K562 (cell line): ENCODE measurements around the gene TMEM106B. TPM values are rescaled to one million over a fixed set of nuclear protein-coding genes. Genes with fewer than 3 reads are reported as not detected.

Source experiments
- ATAC-seq: fragments of 200-7000 bp; cut with Tn5 transposase; 3 replicates; pipeline ENCODE4 v1.9.1; 2020; ENCODE audit warnings: moderate library complexity
- BruUV-seq: library from RNA; stranded (reverse); fragments of 400-500 nt; replicated peaks from 2 replicates; lab custom pipeline; 2021; lab: Mats Ljungman, UMichigan
- CTCF ChIA-PET: fragments of 300-600 bp; formaldehyde crosslinking; extraction: SDS; loops from one replicate; lab custom pipeline; 2021; ENCODE audit warnings: low intra/inter-chr PET ratio; lab: Yijun Ruan, JAX
- POLR2A ChIA-PET: fragments of 300-600, 350-650 bp; sonication (Branson Sonifier 250); formaldehyde crosslinking; extraction: SDS; loops from one replicate; lab custom pipeline; 2021; ENCODE audit warnings: antibody characterized with exemption, inconsistent platforms; lab: Yijun Ruan, JAX
- DNase-seq, 4 experiments: peaks; one replicate each; pipeline versions ENCODE4 v3.0.0 to v3.0.0-alpha.2; 2011 to 2018; ENCODE audit warnings: low spot score in 3 of 4, mixed read lengths in 3 of 4; ENCODE audit errors: extremely low read depth in 1 of 4
- FAIRE-seq: peaks from 2 replicates; lab custom pipeline; 2011; peaks lifted over from hg19 to GRCh38; lab: Jason Lieb, UNC
- H2AFZ ChIP-seq: 2 replicates; pipeline ENCODE4 v1.6.0; 2011; ENCODE audit warnings: low read depth, low read length, control low read depth, inconsistent platforms
- H3K27ac ChIP-seq: fragments of 200-600 bp; 3 replicates; pipeline ENCODE4 v1.8.0; 2011; ENCODE audit warnings: low read depth, mild to moderate bottlenecking, control low read depth, inconsistent platforms, low read length, moderate library complexity, mixed read lengths; ENCODE audit errors: extremely low read depth
- H3K27me3 ChIP-seq, 2 experiments: fragments of 300-600 bp in 1 of 2; 2 replicates in 1 of 2; 3 replicates in 1 of 2; pipeline versions ENCODE4 v1.6.0 to v1.8.0; 2011; ENCODE audit warnings: inconsistent platforms in 2 of 2, low read length in 2 of 2, mild to moderate bottlenecking in 1 of 2, mixed read lengths in 1 of 2, moderate library complexity in 1 of 2; ENCODE audit not compliant: control insufficient read depth in 2 of 2, insufficient read depth in 2 of 2
- H3K36me3 ChIP-seq: fragments of 300-600 bp; 3 replicates; pipeline ENCODE4 v1.8.0; 2011; ENCODE audit warnings: mild to moderate bottlenecking, low read length, inconsistent platforms; ENCODE audit not compliant: control insufficient read depth, insufficient read depth
- H3K4me1 ChIP-seq, 2 experiments: fragments of 200-600 bp in 1 of 2; replicated peaks in 1 of 2; 2 replicates in 1 of 2; 3 replicates in 1 of 2; pipeline versions ENCODE4 v1.5.1 to v1.8.0; 2011; ENCODE audit warnings: inconsistent platforms in 2 of 2, low read length in 2 of 2, mild to moderate bottlenecking in 1 of 2, mixed read lengths in 1 of 2, moderate library complexity in 1 of 2; ENCODE audit not compliant: control insufficient read depth in 2 of 2, insufficient read depth in 2 of 2
- H3K4me2 ChIP-seq: 2 replicates; pipeline ENCODE4 v1.6.1; 2011; ENCODE audit warnings: low read length, control low read depth, inconsistent platforms, mixed read lengths; ENCODE audit not compliant: insufficient read depth
- H3K4me3 ChIP-seq: fragments of 200-600 bp; sonication (generic), shearing (Covaris generic); 2 replicates; pipeline ENCODE4 v1.5.1; 2016; ENCODE audit warnings: control low read depth, inconsistent platforms
- H3K79me2 ChIP-seq: fragments of 200-600 bp; 3 replicates; pipeline ENCODE4 v1.8.0; 2011; ENCODE audit warnings: low read length, inconsistent platforms; ENCODE audit not compliant: control insufficient read depth, insufficient read depth
- H3K9ac ChIP-seq, 2 experiments: 2 replicates each; pipeline versions ENCODE4 v1.6.0 to v1.6.1; 2011; ENCODE audit warnings: low read depth in 2 of 2, low read length in 2 of 2, control low read depth in 1 of 2, inconsistent platforms in 1 of 2, mild to moderate bottlenecking in 1 of 2, mixed read lengths in 1 of 2; ENCODE audit not compliant: insufficient read depth in 1 of 2
- H3K9me1 ChIP-seq: one replicate; pipeline ENCODE4 v1.6.0; 2011; ENCODE audit warnings: inconsistent platforms, mild to moderate bottlenecking, low read length, moderate library complexity; ENCODE audit not compliant: control insufficient read depth, insufficient read depth
- H3K9me3 ChIP-seq: replicated peaks from 2 replicates; pipeline ENCODE4 v1.5.1; 2011; ENCODE audit warnings: low read depth, low read length, inconsistent platforms; ENCODE audit not compliant: control insufficient read depth, insufficient read depth
- H4K20me1 ChIP-seq: replicated peaks from 2 replicates; pipeline ENCODE4 v1.6.1; 2011; ENCODE audit warnings: low read length, inconsistent platforms, mixed read lengths; ENCODE audit not compliant: control insufficient read depth, insufficient read depth
- HMG20A ChIP-seq: fragments of 450-650 bp; formaldehyde crosslinking; conservative IDR thresholded peaks from 2 replicates; pipeline ENCODE4 v1.4.0; 2020; ENCODE audit warnings: mild to moderate bottlenecking, mixed read lengths
- ID3 ChIP-seq, 2 experiments: fragments of 250-450 bp in 1 of 2; fragments of 450-650 bp in 1 of 2; sonication (Bioruptor Pico) in 1 of 2; IDR thresholded peaks; 2 replicates each; pipeline versions ENCODE4 v1.6.1 to v1.8.0; 2016 to 2021; ENCODE audit warnings: mild to moderate bottlenecking in 2 of 2, moderate library complexity in 2 of 2, missing compliant biosample characterization in 1 of 2, missing genetic modification characterization in 1 of 2
- MBD2 ChIP-seq: sonication (generic); IDR thresholded peaks from 2 replicates; pipeline ENCODE4 v1.6.1; 2016; ENCODE audit warnings: low read depth, borderline replicate concordance
- NR2C1 ChIP-seq, 2 experiments: fragments of 450-650 bp; IDR thresholded peaks; 2 replicates each; pipeline ENCODE4 v1.6.1; 2017; ENCODE audit warnings: mild to moderate bottlenecking in 2 of 2, antibody characterized with exemption in 1 of 2, inconsistent platforms in 1 of 2, missing compliant biosample characterization in 1 of 2, missing genetic modification characterization in 1 of 2
- PCBP1 ChIP-seq: fragments of 200-400 bp; formaldehyde crosslinking; IDR thresholded peaks from 2 replicates; pipeline ENCODE4 v1.6.1; 2018; ENCODE audit warnings: mild to moderate bottlenecking, low read depth, low read length; ENCODE audit not compliant: poor library complexity, severe bottlenecking
- SIX5 ChIP-seq, 2 experiments: IDR thresholded peaks; 2 replicates each; pipeline ENCODE4 v1.6.1; 2011; ENCODE audit warnings: low read length in 2 of 2, borderline replicate concordance in 1 of 2, low read depth in 1 of 2, mild to moderate bottlenecking in 1 of 2, moderate library complexity in 1 of 2; ENCODE audit not compliant: insufficient read depth in 1 of 2
- ZBED1 ChIP-seq: IDR thresholded peaks from 2 replicates; pipeline ENCODE4 v1.6.1; 2014
- ZBTB34 ChIP-seq: fragments of 250-450 bp; sonication (Bioruptor Pico); IDR thresholded peaks from 2 replicates; pipeline ENCODE4 v1.8.0; 2021; ENCODE audit warnings: mild to moderate bottlenecking, moderate library complexity
- ZFP1 ChIP-seq: fragments of 450-650 bp; formaldehyde crosslinking; IDR thresholded peaks from 2 replicates; pipeline ENCODE4 v1.4.0; 2020; ENCODE audit warnings: mild to moderate bottlenecking, mixed read lengths
- ZNF586 ChIP-seq: fragments of 450-650 bp; formaldehyde crosslinking; conservative IDR thresholded peaks from 2 replicates; pipeline ENCODE4 v1.4.0; 2020; ENCODE audit warnings: mild to moderate bottlenecking, moderate library complexity
- WGBS: fragments of 100-300 bp; shearing (Covaris generic); methylation state at CpG from one replicate; pipeline ENCODE4 v1.1.6; 2016; ENCODE audit warnings: low coverage, mixed read lengths; ENCODE audit not compliant: insufficient coverage; ENCODE audit errors: missing lambda C conversion rate; 5-methylcytosine and 5-hydroxymethylcytosine counted together
- in situ Hi-C: fragments of 300-500 bp; cut with MboI; formaldehyde crosslinking; loops from 4 replicates; pipeline ENCODE4 v1.15.0; 2018; ENCODE audit warnings: inconsistent platforms, mixed read lengths
- intact Hi-C: fragments of 100-400 bp; cut with micrococcal nuclease; formaldehyde crosslinking; loops from 2 replicates; pipeline ENCODE4 v1.14.2; 2022
- polyA plus RNA-seq, 8 experiments: library from polyadenylated mRNA; depleted of rRNA in 4 of 8; stranded (reverse) in 5 of 8; unstranded in 3 of 8; fragments of >200 nt; fragmentation: Nextera tagmentation in 2 of 8; fragmentation: Illumina TruSeq in 1 of 8; extraction: Ambion mirVana in 2 of 8; extraction: Trizol in 1 of 8; gene quantifications; 2 replicates each; pipeline versions ENCODE4 v1.2.1 to v1.2.3, GENCODE V29; 2011 to 2014; ENCODE audit warnings: inconsistent platforms in 1 of 8, missing spikeins in 1 of 8
- total RNA-seq, 7 experiments: library from RNA; depleted of rRNA in 6 of 7; stranded (reverse); fragments of >200 nt in 6 of 7; fragmentation: Illumina TruSeq in 2 of 7; extraction: Trizol in 2 of 7; gene quantifications; 2 replicates each; pipeline versions ENCODE4 v1.2.1 to v1.2.3, GENCODE V29; 2011 to 2021; ENCODE audit warnings: low replicate concordance in 1 of 7
- TF ChIP-seq, protein P1 (sequence below): fragments of 250-450 bp; sonication (Bioruptor Pico); IDR thresholded peaks from 2 replicates; pipeline ENCODE4 v1.5.1; 2021; ENCODE audit warnings: mild to moderate bottlenecking

Gene TMEM106B
- total and polyA plus RNA-seq, 9 of the 15 experiments (the other 6 are each of a cell fraction or from before 2014, with no cell fraction given): 8.6 to 30.4 (median 18.7) TPM

DNA sequence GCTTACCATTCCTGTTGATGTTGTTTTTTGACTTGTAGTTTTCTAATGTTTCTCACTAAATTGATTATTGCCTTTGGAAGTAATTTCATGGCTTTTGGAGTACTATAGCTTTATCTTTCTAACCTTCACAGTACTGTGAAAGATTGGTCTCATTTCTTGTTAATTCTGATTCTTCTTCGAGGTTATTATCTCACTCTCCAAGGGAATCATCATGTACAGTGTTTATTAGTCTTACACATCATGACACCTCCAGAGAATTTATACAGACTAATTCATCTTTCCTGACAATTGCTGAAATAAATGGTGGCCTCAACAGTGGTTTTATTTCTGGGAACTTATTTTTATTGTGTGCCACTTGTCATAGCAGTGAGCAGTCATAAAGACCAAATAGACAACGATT, 37.4 kb upstream of the TMEM106B start:
- no peak overlapping the region for H3K4me2 ChIP-seq
- H3K9me1 ChIP-seq: no peaks in the 10 kb centered on the region
- 0% methylated on average over 2 of the region's 2 CpGs for WGBS
- no peak overlapping the region for H2AFZ ChIP-seq
- no peak for TF ChIP-seq PCBP1
- TF ChIP-seq NR2C1 (IDR thresholded peaks at IDR 0.05): no peak
- no peak for TF ChIP-seq NR2C1 (tag; IDR thresholded peaks at IDR 0.05)
- no peak for TF ChIP-seq HMG20A (CRISPR knock-in tag)
- no peak for TF ChIP-seq ZBED1
- no peak for TF ChIP-seq ZFP1 (CRISPR knock-in tag)
- no peak for TF ChIP-seq ZNF586 (CRISPR knock-in tag)
- TF ChIP-seq, protein P1, sequence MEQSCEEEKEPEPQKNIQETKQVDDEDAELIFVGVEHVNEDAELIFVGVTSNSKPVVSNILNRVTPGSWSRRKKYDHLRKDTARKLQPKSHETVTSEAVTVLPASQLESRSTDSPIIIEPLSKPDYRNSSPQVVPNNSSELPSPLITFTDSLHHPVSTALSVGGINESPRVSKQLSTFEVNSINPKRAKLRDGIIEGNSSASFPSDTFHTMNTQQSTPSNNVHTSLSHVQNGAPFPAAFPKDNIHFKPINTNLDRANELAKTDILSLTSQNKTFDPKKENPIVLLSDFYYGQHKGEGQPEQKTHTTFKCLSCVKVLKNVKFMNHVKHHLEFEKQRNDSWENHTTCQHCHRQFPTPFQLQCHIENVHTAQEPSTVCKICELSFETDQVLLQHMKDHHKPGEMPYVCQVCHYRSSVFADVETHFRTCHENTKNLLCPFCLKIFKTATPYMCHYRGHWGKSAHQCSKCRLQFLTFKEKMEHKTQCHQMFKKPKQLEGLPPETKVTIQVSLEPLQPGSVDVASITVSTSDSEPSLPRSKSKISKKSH (CRISPR knock-in tag): no peak
- TF ChIP-seq SIX5 (IDR thresholded peaks at IDR 0.05; ENCODE audit: borderline replicate concordance in 1 of 2, insufficient read depth in 1 of 2, low read depth in 1 of 2, low read length in 2 of 2): no peak
- TF ChIP-seq ID3 (CRISPR knock-in tag; IDR thresholded peaks at IDR 0.05): no peak
- no peak for TF ChIP-seq ID3 (tag; IDR thresholded peaks at IDR 0.05)
- TF ChIP-seq ZBTB34: no peak
- no peak for TF ChIP-seq MBD2
- no peak for FAIRE-seq
- ATAC-seq: no peak
- H3K4me3 ChIP-seq: no peak overlapping the region
- no peaks in the 10 kb centered on the region for H3K4me1 ChIP-seq
- H3K79me2 ChIP-seq: no peaks in the 10 kb centered on the region
- in situ Hi-C loops (no loop called here), intact Hi-C loops (no loop called here)
- H3K9me3 ChIP-seq: no peaks in the 10 kb centered on the region
- no TSS peak for BruUV-seq
- ChIA-PET CTCF (no interaction called here), POLR2A (no interaction called here)
- no peaks in the 10 kb centered on the region for H3K36me3 ChIP-seq
- no peak for DNase-seq
- H3K9ac ChIP-seq: no peak overlapping the region
- H4K20me1 ChIP-seq: no peaks in the 10 kb centered on the region
- no peak overlapping the region for H3K27ac ChIP-seq
- H3K27me3 ChIP-seq: no peaks in the 10 kb centered on the region
